OCI-LY1 (cell line): ENCODE results near the gene ZNF653.

Experiments used
- EZH2 ChIP-seq: fragments of 200-600 bp; sonication (generic), shearing (Covaris generic); IDR thresholded peaks from 2 replicates; pipeline ENCODE4 v1.8.0; 2017; ENCODE audit warnings: borderline replicate concordance, mixed run types, mild to moderate bottlenecking, antibody characterized with exemption, low read length, moderate library complexity, mixed read lengths
- TF ChIP-seq, protein P1 (sequence below): fragments of 200-600 bp; sonication (generic), shearing (Covaris generic); IDR thresholded peaks from 2 replicates; pipeline ENCODE4 v1.5.1; 2017; ENCODE audit warnings: mild to moderate bottlenecking, antibody characterized with exemption, low read length, moderate library complexity, mixed read lengths

GRCh38 chr19:11446652-11447301 lies 58.9 kb downstream of the ZNF653 start:
- TF ChIP-seq, protein P1, sequence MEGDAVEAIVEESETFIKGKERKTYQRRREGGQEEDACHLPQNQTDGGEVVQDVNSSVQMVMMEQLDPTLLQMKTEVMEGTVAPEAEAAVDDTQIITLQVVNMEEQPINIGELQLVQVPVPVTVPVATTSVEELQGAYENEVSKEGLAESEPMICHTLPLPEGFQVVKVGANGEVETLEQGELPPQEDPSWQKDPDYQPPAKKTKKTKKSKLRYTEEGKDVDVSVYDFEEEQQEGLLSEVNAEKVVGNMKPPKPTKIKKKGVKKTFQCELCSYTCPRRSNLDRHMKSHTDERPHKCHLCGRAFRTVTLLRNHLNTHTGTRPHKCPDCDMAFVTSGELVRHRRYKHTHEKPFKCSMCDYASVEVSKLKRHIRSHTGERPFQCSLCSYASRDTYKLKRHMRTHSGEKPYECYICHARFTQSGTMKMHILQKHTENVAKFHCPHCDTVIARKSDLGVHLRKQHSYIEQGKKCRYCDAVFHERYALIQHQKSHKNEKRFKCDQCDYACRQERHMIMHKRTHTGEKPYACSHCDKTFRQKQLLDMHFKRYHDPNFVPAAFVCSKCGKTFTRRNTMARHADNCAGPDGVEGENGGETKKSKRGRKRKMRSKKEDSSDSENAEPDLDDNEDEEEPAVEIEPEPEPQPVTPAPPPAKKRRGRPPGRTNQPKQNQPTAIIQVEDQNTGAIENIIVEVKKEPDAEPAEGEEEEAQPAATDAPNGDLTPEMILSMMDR: peak; percentile 87
- no peak for TF ChIP-seq EZH2
